Measurements from ENCODE around the gene CNTNAP5.

CNTNAP5 gene

GRCh38 chr2:124566518-124566970 is 541.5 kb downstream of the CNTNAP5 start:
- DNase-seq = no peak

GRCh38 chr2:124570872-124571271 is 545.8 kb downstream of the CNTNAP5 start:
- no peak for DNase-seq

GRCh38 chr2:124571836-124572235 is 546.7 kb downstream of the CNTNAP5 start:
- no peak for DNase-seq

GRCh38 chr2:124572934-124573634 is 548.0 kb downstream of the CNTNAP5 start:
- DNase-seq = no peak

- DNase-seq = no peak
Observed at GRCh38 chr2:124575497-124575896, 550.4 kb downstream of the CNTNAP5 start.

- DNase-seq = no peak
Observed at GRCh38 chr2:124580263-124580662, 555.2 kb downstream of the CNTNAP5 start.

- DNase-seq = no peak
Observed at GRCh38 chr2:124582387-124582786, 557.3 kb downstream of the CNTNAP5 start.

- DNase-seq = no peak
Observed at GRCh38 chr2:124584615-124585014, 559.5 kb downstream of the CNTNAP5 start.

GRCh38 chr2:124585277-124585676 is 560.2 kb downstream of the CNTNAP5 start:
- no peak for DNase-seq

GRCh38 chr2:124586210-124586609 is 561.1 kb downstream of the CNTNAP5 start:
- DNase-seq = no peak

GRCh38 chr2:124586835-124587234 is 561.7 kb downstream of the CNTNAP5 start:
- no peak for DNase-seq

GRCh38 chr2:124589971-124590370 is 564.9 kb downstream of the CNTNAP5 start:
- DNase-seq = no peak

- DNase-seq = no peak
Observed at GRCh38 chr2:124602759-124603158, 577.7 kb downstream of the CNTNAP5 start.

- no peak for DNase-seq
Observed at GRCh38 chr2:124604940-124605339, 579.9 kb downstream of the CNTNAP5 start.

- no peak for DNase-seq
Observed at GRCh38 chr2:124607679-124608078, 582.6 kb downstream of the CNTNAP5 start.

- no peak for DNase-seq
Observed at GRCh38 chr2:124609667-124610066, 584.6 kb downstream of the CNTNAP5 start.

- no peak for DNase-seq
Observed at GRCh38 chr2:124610141-124610540, 585.1 kb downstream of the CNTNAP5 start.

- no peak for DNase-seq
Observed at GRCh38 chr2:124610866-124611265, 585.8 kb downstream of the CNTNAP5 start.

- no peak for DNase-seq
Observed at GRCh38 chr2:124623560-124623959, 598.5 kb downstream of the CNTNAP5 start.

GRCh38 chr2:124625561-124625960 is 600.5 kb downstream of the CNTNAP5 start:
- DNase-seq = no peak

GRCh38 chr2:124626993-124627392 is 601.9 kb downstream of the CNTNAP5 start:
- no peak for DNase-seq

- no peak for DNase-seq
Observed at GRCh38 chr2:124633812-124634211, 608.7 kb downstream of the CNTNAP5 start.

- no peak for DNase-seq
Observed at GRCh38 chr2:124639524-124639923, 614.4 kb downstream of the CNTNAP5 start.

GRCh38 chr2:124640221-124640750 is 615.2 kb downstream of the CNTNAP5 start:
- DNase-seq = no peak
